Right renal cortex interstitium (tissue), 3 donors: ENCODE data around the gene PSMC2. TPM values are rescaled to one million over a fixed set of nuclear protein-coding genes. Genes with fewer than 3 reads are reported as not detected.

ENCODE experiments used
- DNase-seq, 3 donors: peaks; one replicate each; pipeline ENCODE4 v3.0.0-alpha.2; 2013; ENCODE audit warnings: low read depth in 3 of 3, low spot score in 2 of 3
- polyA plus RNA-seq, 3 donors: library from polyadenylated mRNA; unstranded; fragments of 120-200 nt; gene quantifications; one replicate each; pipeline ENCODE4 v1.2.1, GENCODE V29; 2013; ENCODE audit not compliant: insufficient read length in 3 of 3

PSMC2 gene
- 100 to 1,000 TPM; 127 to 130 (median 128) TPM for polyA plus RNA-seq

DNA sequence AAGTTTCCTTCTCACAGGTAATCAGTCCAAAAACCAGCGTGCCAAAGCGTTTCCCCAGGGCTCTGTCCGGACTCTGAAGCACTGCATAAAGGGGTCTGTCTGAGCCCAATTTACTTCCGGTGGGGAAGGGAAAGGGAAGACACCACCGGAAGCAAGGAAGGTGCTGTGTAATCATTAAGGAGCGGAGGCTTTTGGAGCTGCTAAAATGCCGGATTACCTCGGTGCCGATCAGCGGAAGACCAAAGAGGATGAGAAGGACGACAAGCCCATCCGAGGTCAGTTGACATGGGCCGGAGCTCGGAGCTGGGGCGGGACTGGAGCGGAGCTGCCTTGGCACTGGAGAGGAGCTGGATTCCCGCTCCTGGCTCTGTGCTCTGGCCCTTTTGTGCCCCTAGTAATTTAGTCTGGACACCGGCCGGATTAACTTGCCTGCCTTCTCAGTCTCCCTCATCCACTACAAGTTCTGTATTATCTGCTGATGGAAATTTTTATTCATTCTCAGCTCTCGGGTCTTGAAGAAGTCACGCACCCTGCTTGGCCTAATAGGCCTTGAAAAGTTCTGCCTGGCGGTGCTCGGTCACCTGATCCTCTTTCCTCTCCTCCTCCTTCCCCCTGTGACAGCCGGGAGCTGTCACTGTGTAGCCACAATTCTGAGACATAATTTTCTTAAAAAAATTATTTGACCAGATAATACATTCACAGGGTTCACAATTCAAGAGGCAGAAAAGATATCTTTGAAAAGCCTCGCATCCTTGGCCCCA lies at the start of gene PSMC2:
PSMC2 (plus strand) TSS at position 137 of the 761 bp plus-strand sequence; CDS start at position 206, 69 bp downstream.
- peak; percentile 90 to 93 (median 91) for DNase-seq

DNA sequence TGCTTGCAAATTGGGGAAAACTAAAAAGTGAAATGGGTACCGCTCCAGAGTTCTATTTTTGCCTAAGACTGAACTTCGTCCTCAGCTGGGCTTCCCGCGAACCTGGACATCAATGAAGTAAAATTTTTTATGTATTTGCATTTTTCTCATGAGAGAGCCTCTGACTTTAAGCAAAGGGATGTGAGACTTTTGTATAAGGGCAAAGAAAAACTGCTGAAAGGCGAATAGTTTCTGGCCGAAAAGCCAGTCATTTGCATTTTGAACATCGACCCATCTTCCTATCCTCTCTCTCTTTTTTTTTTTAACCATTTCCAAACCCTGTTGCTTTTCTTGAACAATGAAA lies 49.6 kb upstream of the PSMC2 start:
- DNase-seq: no peak

GRCh38 chr7:103299660-103300059 lies 47.8 kb upstream of the PSMC2 start:
- no peak for DNase-seq

- DNase-seq: no peak
Observed at GRCh38 chr7:103301441-103301840, 46.0 kb upstream of the PSMC2 start.

- DNase-seq: no peak
Observed at GRCh38 chr7:103307503-103308231, 39.8 kb upstream of the PSMC2 start.

GRCh38 chr7:103314852-103315251 lies 32.6 kb upstream of the PSMC2 start:
- no peak for DNase-seq

- no peak for DNase-seq
Observed at GRCh38 chr7:103316380-103316941, 31.0 kb upstream of the PSMC2 start.

DNA sequence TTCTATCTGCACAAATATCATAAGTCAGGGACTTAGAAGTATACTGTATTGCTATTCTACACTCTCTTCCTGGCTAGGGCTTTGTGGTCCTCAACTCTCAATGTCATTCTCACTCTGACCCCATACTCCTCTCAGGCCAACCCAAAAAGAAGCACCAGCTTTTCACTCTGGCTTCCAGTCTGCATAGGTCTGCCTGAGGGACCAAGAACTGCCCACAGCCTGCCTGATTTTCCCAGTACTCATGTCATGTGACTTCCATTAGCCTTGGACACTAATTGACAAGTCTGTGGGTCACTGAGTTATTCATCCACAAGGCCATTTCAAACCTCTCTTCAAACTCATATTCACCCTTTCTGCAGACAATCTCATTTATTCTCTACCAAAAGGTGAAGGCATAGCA lies 30.4 kb upstream of the PSMC2 start:
- DNase-seq: no peak

DNA sequence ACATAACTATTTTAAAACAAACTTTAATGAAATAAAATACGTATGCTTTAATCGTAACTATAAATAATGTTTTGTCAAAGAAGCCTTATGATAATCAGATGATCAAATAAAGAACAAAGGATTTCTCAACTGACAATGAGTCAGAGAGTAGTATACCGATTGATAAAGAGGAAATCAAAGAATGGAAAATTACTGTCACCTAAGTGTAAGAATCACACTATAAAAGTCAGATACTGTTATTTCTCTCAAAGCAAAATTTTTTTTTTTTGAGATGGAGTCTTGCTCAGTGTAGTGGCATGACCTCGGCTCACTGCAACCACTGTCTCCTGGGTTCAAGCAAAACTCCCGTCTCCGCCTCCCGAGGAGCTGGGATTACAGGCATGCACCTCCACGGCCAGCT lies 21.7 kb upstream of the PSMC2 start:
- DNase-seq: no peak

- DNase-seq: no peak
Observed at GRCh38 chr7:103336761-103337160, 10.7 kb upstream of the PSMC2 start.

DNA sequence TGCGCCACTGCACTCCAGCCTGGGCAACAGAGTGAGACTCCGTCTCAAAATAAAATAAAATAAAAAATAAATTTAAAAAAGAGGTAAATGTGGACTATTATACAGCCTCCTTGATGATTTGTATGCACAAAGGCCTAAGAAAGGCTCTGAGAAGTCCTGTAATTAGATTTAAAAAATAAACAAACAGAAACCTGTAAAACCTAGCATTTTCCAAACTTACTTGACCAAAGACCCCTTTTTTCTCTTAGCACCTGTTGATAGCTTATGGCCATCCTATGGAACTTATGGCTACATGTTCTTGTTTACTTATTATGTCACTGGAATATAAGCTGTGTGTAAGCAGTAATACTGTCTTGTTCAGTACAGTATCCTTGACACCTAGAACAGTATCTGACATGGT lies 8.6 kb upstream of the PSMC2 start:
- no peak for DNase-seq

GRCh38 chr7:103341466-103341865 lies 6.0 kb upstream of the PSMC2 start:
- DNase-seq: no peak

DNA sequence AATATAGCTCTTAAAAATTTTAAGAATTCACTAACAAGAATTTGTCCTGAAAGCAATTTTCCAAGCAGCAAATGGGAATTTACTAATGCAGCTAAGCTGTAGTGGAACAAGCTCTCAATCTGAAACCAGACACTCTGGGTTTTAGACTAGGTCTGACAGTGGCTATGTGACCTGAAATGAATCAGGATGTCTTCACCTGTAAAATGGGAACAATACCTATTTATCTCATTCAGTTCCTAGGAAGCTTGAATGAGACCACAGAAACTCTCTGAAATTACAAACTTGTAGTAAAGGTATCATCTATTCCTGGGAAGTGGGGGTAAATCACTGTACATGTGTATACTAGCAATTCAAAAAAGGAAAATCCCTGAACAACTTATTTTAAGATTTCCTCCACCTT lies 4.1 kb upstream of the PSMC2 start:
- no peak for DNase-seq

DNA sequence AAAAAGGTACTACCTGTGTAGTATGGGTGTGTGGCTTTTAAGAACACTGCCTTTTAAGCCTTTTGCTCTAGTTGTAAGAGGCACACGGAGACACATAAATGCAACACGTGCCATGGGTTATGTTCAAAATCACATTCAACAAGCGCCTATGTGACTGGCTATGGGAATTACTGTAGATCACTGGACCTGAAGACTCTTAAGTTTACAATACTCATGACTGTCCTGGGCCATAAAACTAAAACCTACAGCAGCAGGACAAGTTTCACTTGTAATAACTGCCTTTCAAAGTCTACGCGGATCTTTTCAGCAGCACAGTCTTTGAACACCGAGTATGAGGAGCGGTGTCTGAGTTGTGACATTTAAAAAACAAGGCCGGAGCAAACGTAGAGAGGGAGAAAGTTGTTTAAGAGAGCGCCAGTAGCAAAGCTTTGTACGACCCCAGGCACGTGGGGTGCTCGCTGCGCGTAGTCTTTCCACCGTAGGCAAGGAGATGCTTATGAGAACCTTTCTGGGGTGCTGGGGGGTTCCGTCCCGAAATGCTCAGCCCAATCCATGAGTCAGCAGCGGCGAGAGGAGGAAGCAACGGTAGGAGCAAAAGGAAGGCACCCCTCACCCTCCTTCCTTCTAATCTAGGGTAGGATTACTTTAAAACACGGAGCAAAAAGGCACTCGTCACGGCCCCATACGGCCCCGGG lies 3.5 kb upstream of the PSMC2 start:
- peak; percentile 23 to 27 (median 25) for DNase-seq

GRCh38 chr7:103344453-103345149 lies 2.8 kb upstream of the PSMC2 start, which contains the start of gene DNAJC2:
DNAJC2 (minus strand) TSS chr7:103344767; CDS start chr7:103344622, 145 bp downstream.
- peak; percentile 75 to 85 (median 79) for DNase-seq

DNA sequence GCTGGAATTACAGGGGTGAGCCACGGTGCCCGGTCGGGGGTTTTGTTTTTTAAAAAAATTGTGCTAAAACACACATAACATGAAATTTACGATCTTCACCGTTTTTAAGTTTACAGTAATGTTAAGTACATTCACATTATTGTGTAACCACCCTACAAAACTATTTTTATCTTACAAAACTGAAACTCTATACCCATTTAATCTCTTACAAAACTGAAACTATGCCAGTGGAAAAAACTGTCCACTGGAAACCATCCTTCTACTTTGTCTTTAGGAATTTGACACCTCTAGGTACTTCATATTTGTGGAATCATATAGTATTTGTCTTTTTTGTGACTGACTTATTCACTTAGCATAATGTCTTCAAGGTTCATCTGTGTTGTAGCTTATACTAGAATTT lies 1.0 kb upstream of the PSMC2 start:
- DNase-seq: no peak

- DNase-seq: no peak
Observed at GRCh38 chr7:103348452-103348851, 1.0 kb downstream of the PSMC2 start.

DNA sequence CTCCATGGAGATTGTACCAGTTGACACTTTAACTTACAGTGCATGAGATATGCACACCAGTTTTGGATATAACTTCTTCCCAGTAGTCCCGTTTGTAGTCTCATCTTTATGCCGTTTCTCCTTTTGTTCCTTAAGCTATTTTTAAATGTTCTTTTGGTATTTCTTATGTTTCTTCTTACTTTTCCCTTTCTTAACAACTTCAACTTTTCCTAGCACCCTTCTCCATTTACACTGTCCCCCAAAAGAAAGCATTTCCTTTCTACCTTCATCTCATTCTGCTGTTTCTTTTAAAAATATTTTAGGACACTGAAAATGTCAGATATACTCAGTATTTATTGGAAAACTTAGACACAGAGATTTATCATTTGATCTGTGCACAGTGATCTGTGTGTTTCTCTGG lies 1.5 kb downstream of the PSMC2 start:
- DNase-seq: no peak

DNA sequence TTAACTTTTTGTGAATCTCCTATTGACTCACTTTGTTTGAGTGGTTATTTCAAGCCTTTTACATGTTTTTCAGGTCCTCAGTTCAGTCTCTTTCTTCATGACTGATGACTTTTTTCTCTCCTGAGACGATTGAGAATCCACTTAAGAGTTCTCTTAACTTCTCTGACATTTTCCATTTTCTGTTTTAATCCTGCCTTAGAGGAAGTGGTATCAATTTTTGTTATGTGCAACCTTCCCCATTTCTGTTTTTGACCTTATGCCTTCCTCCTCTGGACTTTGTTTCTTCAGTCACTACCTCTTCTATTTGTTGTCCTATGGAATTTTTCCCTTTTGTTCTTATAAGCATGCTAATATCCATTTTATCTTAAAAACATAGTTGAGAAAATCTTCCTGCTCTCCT lies 2.4 kb downstream of the PSMC2 start:
- no peak for DNase-seq

GRCh38 chr7:103369432-103369831 lies 22.0 kb downstream of the PSMC2 start:
- DNase-seq: no peak
